HG02610 (cell line): ENCODE results near the gene ARHGAP10.

Experiments
- ATAC-seq: cut with Tn5 transposase; IDR thresholded peaks from one replicate; pipeline ENCODE4 v1.9.1; 2021; ENCODE audit warnings: mild to moderate bottlenecking, moderate library complexity; ENCODE audit not compliant: unreplicated experiment

ARHGAP10 gene

GRCh38 chr4:148057984-148058859 lies 326.3 kb downstream of the ARHGAP10 start:
- ATAC-seq = no peak

GRCh38 chr4:148059617-148060180 lies 327.8 kb downstream of the ARHGAP10 start:
- no peak for ATAC-seq

DNA sequence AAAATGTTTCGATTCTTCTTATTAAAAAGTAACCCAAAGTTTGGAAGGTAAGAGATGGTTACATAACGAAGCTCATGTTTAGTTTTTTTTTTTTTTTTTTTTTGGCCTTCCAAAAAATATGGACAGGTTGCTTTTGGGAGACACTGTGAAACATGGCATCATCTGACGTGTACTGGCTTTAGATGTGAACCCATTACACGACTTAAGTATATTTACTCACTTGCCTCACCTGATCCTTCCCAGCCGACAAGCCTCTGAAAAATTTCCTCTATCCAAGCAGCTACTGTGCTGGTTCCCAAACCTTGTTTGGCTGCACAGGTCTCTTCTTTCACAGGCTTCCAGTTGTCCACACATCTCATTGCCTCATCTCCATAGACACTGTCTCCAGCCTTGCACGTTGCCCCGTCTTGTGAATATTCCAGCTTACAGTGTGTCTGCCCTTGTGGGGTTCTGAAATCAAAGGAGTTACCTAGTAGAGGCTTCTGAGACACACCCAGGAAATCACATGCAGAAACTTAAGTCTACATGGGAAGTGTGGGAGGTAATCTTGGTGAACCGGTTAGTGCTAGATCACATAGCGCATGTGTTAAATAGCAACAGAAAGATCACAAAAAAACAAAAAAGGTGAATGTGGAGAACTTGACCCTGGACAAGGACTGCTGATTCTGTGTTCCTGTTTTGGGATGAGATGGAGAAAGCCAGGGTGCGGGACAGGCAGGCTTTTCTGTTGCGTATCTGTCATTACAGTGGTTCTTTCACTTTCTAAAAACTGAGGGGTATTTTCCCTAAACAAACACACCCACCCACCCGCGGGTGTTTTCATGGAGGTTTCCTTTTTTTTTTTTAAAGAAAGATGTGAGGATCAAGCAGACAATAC lies 328.6 kb downstream of the ARHGAP10 start:
- no peak for ATAC-seq

DNA sequence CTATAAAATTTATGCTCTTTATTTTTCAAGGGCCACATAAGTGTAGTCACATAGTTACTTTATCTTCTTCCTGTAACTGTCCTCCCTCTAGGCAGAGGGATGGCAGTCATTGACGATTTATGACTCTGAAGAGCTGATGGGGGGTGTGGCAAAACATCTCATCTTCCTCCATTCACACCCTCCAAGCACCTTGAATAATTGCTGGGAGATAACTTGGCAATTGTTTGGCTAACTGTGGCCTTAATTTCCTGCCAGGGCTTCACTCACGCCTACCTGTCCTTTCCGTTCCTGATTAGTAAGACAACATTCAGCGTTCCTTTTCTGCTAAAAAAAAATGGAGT lies 329.2 kb downstream of the ARHGAP10 start:
- no peak for ATAC-seq

DNA sequence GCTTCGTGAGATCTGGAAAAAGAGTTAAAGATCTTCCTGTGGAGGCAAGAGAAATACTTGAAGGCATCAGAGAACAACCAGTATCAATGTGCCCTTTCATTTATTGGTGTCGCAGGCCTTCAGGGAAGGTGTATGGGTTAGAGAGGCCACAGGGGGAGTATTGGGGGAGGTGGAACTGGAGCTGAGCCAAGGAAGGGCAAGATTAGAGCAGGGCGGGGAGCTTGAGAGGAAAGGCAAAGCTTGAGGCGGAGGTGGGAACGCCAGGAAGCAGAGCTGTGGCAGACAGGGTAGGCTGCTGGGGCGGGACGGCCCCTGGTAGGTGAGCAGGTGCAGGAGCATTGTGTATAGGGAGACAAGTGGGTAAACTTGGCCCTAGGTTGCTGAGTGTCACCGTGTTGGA lies 329.9 kb downstream of the ARHGAP10 start:
- no peak for ATAC-seq

- ATAC-seq = no peak
Measured at GRCh38 chr4:148062301-148062950, 330.5 kb downstream of the ARHGAP10 start.

- no peak for ATAC-seq
Measured at GRCh38 chr4:148064451-148064850, 332.6 kb downstream of the ARHGAP10 start.

- ATAC-seq = no peak
Measured at GRCh38 chr4:148065075-148065474, 333.2 kb downstream of the ARHGAP10 start.

DNA sequence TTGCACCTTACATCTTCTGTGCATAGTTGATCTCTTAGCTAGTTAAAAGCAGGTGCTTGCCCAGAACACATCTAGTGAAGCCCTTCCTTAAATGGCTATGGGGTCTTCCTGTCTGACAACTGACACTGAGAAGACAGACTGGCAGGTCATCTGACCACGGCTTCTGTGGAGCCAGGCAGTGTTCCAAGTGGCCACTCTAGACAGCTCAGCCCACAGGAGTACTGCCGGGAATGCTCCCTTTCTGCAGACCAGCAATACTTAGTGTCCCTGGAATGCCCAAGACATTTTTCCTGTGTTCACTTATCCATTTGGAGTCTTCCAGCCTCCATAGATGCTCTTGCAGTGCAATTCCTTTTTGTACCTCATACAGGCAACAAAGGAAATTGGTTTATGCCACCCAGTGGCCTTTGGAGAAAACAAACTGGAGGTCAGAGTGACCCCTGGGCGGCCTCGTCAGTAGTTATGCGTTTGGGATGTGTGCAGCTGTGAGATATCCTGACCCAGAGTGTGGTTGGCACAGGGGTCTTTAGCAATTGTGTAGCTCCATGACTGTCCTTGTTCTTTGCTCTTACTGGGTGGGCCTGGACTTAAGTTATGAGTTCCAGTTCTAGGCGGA lies 335.5 kb downstream of the ARHGAP10 start:
- ATAC-seq = no peak

- no peak for ATAC-seq
Measured at GRCh38 chr4:148068065-148068911, 336.4 kb downstream of the ARHGAP10 start.

- ATAC-seq = no peak
Measured at GRCh38 chr4:148069086-148069894, 337.4 kb downstream of the ARHGAP10 start.

DNA sequence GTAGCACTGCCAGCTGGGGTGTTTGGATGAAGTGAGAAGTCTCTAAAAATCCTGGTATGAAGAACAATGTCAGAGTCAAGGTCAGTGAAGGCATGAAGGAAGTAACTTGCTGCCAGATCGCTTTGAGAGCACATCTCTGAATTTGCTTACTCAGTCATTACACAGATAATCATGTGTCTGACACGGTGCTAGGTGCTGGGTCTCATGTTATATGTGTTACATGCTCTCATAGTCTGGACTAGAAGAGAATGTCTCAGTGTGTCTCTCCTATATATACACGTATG lies 337.9 kb downstream of the ARHGAP10 start:
- ATAC-seq = no peak

DNA sequence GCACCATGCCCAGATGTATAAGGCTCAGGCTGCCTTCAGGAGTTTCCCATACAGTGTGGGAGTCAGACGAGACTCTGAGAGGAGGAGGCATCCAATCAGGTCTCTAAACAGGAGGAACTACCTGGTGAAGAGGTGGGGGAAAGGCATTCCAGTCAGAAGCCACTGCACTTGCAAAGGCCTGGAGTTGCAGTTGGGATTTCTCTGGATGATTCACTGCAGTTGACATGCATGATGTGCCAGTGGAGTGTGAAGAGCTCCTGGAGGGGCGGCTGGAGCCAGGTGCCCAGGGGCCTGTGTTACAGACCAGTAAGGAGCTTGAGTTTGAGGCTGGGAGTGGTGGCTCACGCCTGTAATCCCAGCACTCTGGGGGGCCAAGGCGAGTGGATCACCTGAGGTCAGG lies 339.1 kb downstream of the ARHGAP10 start:
- ATAC-seq = no peak

DNA sequence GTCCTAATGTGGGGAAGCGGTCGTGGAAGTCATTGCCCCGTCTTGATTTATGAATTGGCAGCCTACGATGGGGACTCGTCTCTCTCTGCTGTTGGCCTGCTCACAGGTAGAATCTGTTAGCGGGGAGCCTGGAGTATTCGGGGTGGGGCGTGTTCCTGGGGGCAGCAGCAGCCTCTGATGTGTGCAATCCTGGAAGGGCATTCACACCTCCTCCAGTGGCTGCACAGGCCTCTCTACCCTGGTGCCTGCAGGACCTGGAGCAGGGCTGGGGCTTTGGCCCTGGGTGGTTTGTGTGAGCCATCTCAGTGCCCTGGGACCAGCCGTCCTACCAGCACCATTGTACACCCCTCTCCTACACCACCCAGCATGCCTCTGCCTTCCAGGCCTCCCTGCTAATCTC lies 340.9 kb downstream of the ARHGAP10 start:
- ATAC-seq = no peak

GRCh38 chr4:148073349-148073748 lies 341.5 kb downstream of the ARHGAP10 start:
- ATAC-seq = no peak

GRCh38 chr4:148074462-148074861 lies 342.6 kb downstream of the ARHGAP10 start:
- no peak for ATAC-seq

GRCh38 chr4:148075438-148075837 lies 343.6 kb downstream of the ARHGAP10 start:
- no peak for ATAC-seq

DNA sequence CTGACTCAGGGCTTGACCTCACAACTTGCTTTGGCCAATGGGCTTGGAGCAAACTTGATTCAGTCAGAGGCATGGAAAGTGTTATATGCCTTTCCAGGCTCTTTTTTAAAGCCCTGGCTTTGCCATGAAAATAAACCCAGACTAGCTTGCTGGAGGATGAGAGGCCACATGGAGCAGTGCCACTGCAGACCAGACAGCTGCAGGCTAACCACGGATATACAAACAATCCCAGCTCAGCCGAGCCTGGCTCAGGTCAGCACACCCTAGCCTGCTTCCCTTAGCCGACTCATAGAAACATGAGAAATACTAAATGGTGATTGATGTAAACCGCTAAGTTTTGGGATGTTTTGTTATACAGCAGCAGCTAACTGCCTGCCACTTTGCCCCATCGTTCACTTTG lies 345.1 kb downstream of the ARHGAP10 start:
- no peak for ATAC-seq

- no peak for ATAC-seq
Measured at GRCh38 chr4:148077581-148077980, 345.7 kb downstream of the ARHGAP10 start.
